ENCODE results near the gene RALGPS1. TPM values are rescaled to one million over a fixed set of nuclear protein-coding genes. Genes with fewer than 3 reads are reported as not detected.
A peak's percentile ranks its signal among the peaks of the same experiment; 100 is the strongest.

Gene RALGPS1
- total and polyA plus RNA-seq, 10 donors = 2.5 to 27.3 (median 14.1) TPM

DNA sequence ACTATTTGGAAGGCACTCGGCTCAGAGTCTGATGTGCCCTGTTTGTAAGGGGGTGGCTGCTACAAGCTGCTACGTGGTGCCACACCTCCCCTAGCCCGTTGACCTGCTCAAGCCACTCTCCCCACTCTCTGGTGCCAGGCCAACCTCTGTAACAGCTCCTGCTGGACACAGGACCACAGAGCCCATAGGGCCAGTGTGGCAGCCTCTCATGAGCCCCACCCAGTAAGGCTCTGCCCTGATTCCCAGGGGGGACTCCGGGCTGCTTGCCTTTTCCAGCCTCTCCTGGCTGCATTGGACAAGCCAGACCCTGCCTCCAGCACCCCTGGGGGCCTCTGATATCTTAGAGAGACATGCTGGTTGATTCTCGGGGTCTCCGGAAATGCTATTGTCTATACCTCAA, 261.2 kb downstream of the RALGPS1 start:
- no peak for DNase-seq
- Histone ChIP-seq H3K4me1 (peaks cover 0 to 66% (median 21%) of the 10 kb centered on the region in 6 donors), H3K36me3 (peaks cover 0 to 14% (median 0%) of the 10 kb centered on the region in 6 donors), H3K9me3 (no peaks in the 10 kb centered on the region), H3K27ac (peak overlapping the region in 4 of 8 donors; percentile 38 to 69 (median 59)), H3K27me3 (replicated peaks in 1 of 7) (no peaks in the 10 kb centered on the region), H3K4me3 (no peak overlapping the region)
- intact Hi-C loops (cut with DNase I; ENCODE audit: low total_unique reads) = no loop called here
- TF ChIP-seq POLR2AphosphoS5 (IDR thresholded peaks at IDR 0.05) (no peak), CTCF (IDR thresholded peaks at IDR 0.05 in 8 of 11, conservative IDR thresholded peaks at IDR 0.05 in 3 of 11) (no peak), POLR2A (IDR thresholded peaks at IDR 0.05) (no peak)
- 80 to 93% (median 90%) methylated on average over 6 of the region's 6 CpGs for WGBS, 5 donors

GRCh38 chr9:127176631-127177030, 262.0 kb downstream of the RALGPS1 start:
- H3K36me3 ChIP-seq = peaks cover 0 to 14% (median 0%) of the 10 kb centered on the region in 6 donors
- TF ChIP-seq CTCF (IDR thresholded peaks at IDR 0.05 in 8 of 11, conservative IDR thresholded peaks at IDR 0.05 in 3 of 11) (no peak), POLR2A (IDR thresholded peaks at IDR 0.05) (no peak), POLR2AphosphoS5 (IDR thresholded peaks at IDR 0.05) (no peak)
- intact Hi-C loops (cut with DNase I; ENCODE audit: low total_unique reads) = no loop called here
- H3K4me1 ChIP-seq = peaks cover 0 to 69% (median 21%) of the 10 kb centered on the region in 6 donors
- H3K4me3 ChIP-seq = no peak overlapping the region
- no peaks in the 10 kb centered on the region for H3K27me3 ChIP-seq (replicated peaks in 1 of 7)
- no peaks in the 10 kb centered on the region for H3K9me3 ChIP-seq
- WGBS, 5 donors = 74 to 87% (median 83%) methylated on average over 3 of the region's 3 CpGs
- peak overlapping the region in 1 of 8 donors; percentile 80 for H3K27ac ChIP-seq
- DNase-seq = no peak

DNA sequence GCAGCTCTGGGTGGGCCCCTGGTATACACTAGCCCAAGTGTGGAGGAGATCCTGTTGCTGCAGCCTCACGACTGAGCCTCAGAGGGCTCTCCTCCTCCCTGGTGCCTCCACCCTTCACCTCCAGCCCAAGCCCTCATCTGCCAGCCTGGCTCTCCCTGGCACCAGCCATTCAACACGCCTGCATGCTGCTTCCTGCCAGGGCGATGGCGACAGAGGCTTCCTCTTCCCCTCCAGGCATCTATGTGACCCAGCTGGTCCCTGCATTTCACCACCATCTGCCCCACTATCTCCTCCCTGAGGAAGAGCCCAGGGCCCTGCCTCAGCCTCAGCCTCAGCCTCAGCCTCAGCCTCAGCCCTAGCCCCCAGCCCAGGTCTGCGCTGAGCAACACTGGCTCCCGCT, 262.6 kb downstream of the RALGPS1 start:
- Histone ChIP-seq H3K27ac (peak overlapping the region in 7 of 8 donors; percentile 43 to 88 (median 80)), H3K4me1 (peaks cover 0 to 69% (median 21%) of the 10 kb centered on the region in 6 donors), H3K27me3 (replicated peaks in 1 of 7) (no peaks in the 10 kb centered on the region), H3K9me3 (no peaks in the 10 kb centered on the region), H3K4me3 (no peak overlapping the region), H3K36me3 (peaks cover 0 to 14% (median 0%) of the 10 kb centered on the region in 6 donors)
- WGBS, 5 donors = 49 to 65% (median 55%) methylated on average over 6 of the region's 6 CpGs
- DNase-seq = peak; percentile 72
- TF ChIP-seq POLR2AphosphoS5 (IDR thresholded peaks at IDR 0.05) (peak in 2 of 3 donors; percentile 12 to 53), POLR2A (IDR thresholded peaks at IDR 0.05) (no peak), CTCF (IDR thresholded peaks at IDR 0.05 in 8 of 11, conservative IDR thresholded peaks at IDR 0.05 in 3 of 11) (no peak)
- intact Hi-C loops (cut with DNase I; ENCODE audit: low total_unique reads) = no loop called here

DNA sequence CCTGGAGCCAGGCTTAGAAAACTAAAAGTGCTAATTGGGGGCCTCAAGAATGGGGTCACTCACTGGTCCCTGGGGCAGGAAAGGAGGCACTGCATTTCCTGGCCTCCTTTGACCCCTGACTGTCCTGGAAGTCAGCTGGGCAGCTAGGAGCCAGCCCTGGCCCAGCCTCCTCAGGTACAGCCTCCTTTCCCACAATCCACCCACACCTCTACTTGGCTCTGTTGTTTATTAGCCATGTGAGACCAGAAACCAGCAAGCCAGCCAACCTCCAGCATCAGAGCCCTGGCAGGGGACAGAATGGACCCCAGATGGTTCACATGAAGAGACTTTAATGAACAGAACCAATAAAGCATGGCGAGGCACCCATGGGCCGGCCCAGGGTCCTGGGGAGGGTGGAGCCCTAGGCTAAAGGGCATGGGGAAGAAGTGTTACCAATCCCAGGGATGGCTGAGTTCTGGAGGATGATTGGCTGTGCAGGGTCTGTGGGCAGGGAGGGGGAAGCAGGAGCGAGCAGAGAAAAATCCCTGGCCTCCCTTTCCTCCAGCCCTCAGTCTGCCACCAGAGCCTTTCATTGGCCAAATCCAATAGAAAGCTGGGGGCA, 263.2 kb downstream of the RALGPS1 start:
- peak; percentile 33 for DNase-seq
- WGBS, 5 donors = 85 to 91% (median 89%) methylated on average over 3 of the region's 3 CpGs

More for the DNA sequence above, 263.2 kb downstream of the RALGPS1 start:
- Histone ChIP-seq H3K27ac (peak overlapping the region in 7 of 8 donors; percentile 43 to 88 (median 80)), H3K9me3 (no peaks in the 10 kb centered on the region), H3K4me1 (peaks cover 0 to 69% (median 21%) of the 10 kb centered on the region in 6 donors), H3K27me3 (replicated peaks in 1 of 7) (no peaks in the 10 kb centered on the region), H3K4me3 (no peak overlapping the region), H3K36me3 (peaks cover 0 to 14% (median 0%) of the 10 kb centered on the region in 6 donors)
- intact Hi-C loops (cut with DNase I; ENCODE audit: low total_unique reads) = no loop called here
- TF ChIP-seq POLR2AphosphoS5 (IDR thresholded peaks at IDR 0.05) (no peak), CTCF (IDR thresholded peaks at IDR 0.05 in 8 of 11, conservative IDR thresholded peaks at IDR 0.05 in 3 of 11) (no peak), POLR2A (IDR thresholded peaks at IDR 0.05) (no peak)
